ENCODE results near the gene PTPN7. TPM values are rescaled to one million over a fixed set of nuclear protein-coding genes. Genes with fewer than 3 reads are reported as not detected.

PTPN7 gene
- total RNA-seq, 2 experiments from 2014 or later = 67.5 to 83.1 TPM

GRCh38 chr1:202129453-202130296 lies 30.7 kb downstream of the PTPN7 start:
- H3K9me2 ChIP-seq (ENCODE audit: insufficient read depth, low read length) = no peaks in the 10 kb centered on the region
- DNase-seq (ENCODE audit: low spot score) = no peak
- H4K20me1 ChIP-seq (ENCODE audit: insufficient read depth, low read length) = no peaks in the 10 kb centered on the region; the same call in 1 of the 2 replicates
- H3K36me3 ChIP-seq (ENCODE audit: insufficient read depth, low read length) = peaks cover 26% of the 10 kb centered on the region
- CTCF ChIA-PET (ENCODE audit: unreplicated experiment) = no interaction called here
- POLR2A ChIA-PET = interaction anchor here (0.6 kb wide), 1 partner anchor 292 kb away, joined by 5 read pairs; no protein-coding TSS in a partner anchor
- no peak overlapping the region for H3K4me3 ChIP-seq (ENCODE audit: low read depth, low read length, poor library complexity, severe bottlenecking)
- no TSS peak for BruUV-seq (replicated peaks)
- TF ChIP-seq EZH2phosphoT487 (IDR thresholded peaks at IDR 0.05; ENCODE audit: borderline replicate concordance, low read depth, low read length) = no peak
- TF ChIP-seq CTCF (conservative IDR thresholded peaks at IDR 0.05; ENCODE audit: low read length) = no peak
- H3K4me1 ChIP-seq (ENCODE audit: insufficient read depth, low read length, poor library complexity, severe bottlenecking) = no peaks in the 10 kb centered on the region
- intact Hi-C loops (cut with micrococcal nuclease; ENCODE audit: unreplicated experiment) = no loop called here
- no peaks in the 10 kb centered on the region for H3K9me3 ChIP-seq (ENCODE audit: low read length)
- H3K27ac ChIP-seq (ENCODE audit: low read depth, low read length, poor library complexity, severe bottlenecking) = no peak overlapping the region
- H3K79me2 ChIP-seq (ENCODE audit: insufficient read depth, low read depth, low read length) = no peaks in the 10 kb centered on the region
- H3K4me2 ChIP-seq (ENCODE audit: low read length) = no peak overlapping the region
- no peak overlapping the region for H2AFZ ChIP-seq (ENCODE audit: low read length)

GRCh38 chr1:202127836-202128622 lies 32.4 kb downstream of the PTPN7 start:
- H3K36me3 ChIP-seq (ENCODE audit: insufficient read depth, low read length) = peaks cover 13% of the 10 kb centered on the region; the same call in 1 of the 2 replicates
- intact Hi-C loops (cut with micrococcal nuclease; ENCODE audit: unreplicated experiment) = no loop called here
- no peaks in the 10 kb centered on the region for H3K9me2 ChIP-seq (ENCODE audit: insufficient read depth, low read length)
- no peak overlapping the region for H3K4me3 ChIP-seq (ENCODE audit: low read depth, low read length, poor library complexity, severe bottlenecking)
- H3K79me2 ChIP-seq (ENCODE audit: insufficient read depth, low read depth, low read length) = no peaks in the 10 kb centered on the region
- ChIA-PET CTCF (ENCODE audit: unreplicated experiment) (interaction anchor here (0.6 kb wide), 1 partner anchor 232 kb away, joined by 4 read pairs; no protein-coding TSS in a partner anchor), POLR2A (no interaction called here)
- H3K4me2 ChIP-seq (ENCODE audit: low read length) = no peak overlapping the region
- H4K20me1 ChIP-seq (ENCODE audit: insufficient read depth, low read length) = no peaks in the 10 kb centered on the region; the same call in 1 of the 2 replicates
- H3K4me1 ChIP-seq (ENCODE audit: insufficient read depth, low read length, poor library complexity, severe bottlenecking) = no peaks in the 10 kb centered on the region
- no TSS peak for BruUV-seq (replicated peaks)
- H2AFZ ChIP-seq (ENCODE audit: low read length) = no peak overlapping the region
- no peaks in the 10 kb centered on the region for H3K9me3 ChIP-seq (ENCODE audit: low read length)
- TF ChIP-seq CTCF (conservative IDR thresholded peaks at IDR 0.05; ENCODE audit: low read length) (no peak), EZH2phosphoT487 (IDR thresholded peaks at IDR 0.05; ENCODE audit: borderline replicate concordance, low read depth, low read length) (no peak)
- H3K27ac ChIP-seq (ENCODE audit: low read depth, low read length, poor library complexity, severe bottlenecking) = no peak overlapping the region
- no peak for DNase-seq (ENCODE audit: low spot score)

All from OCI-LY7 (cell line).